ENCODE data around the gene ARAP3.
A peak's percentile ranks its signal among the peaks of the same experiment; 100 is the strongest.

ARAP3 gene

DNA sequence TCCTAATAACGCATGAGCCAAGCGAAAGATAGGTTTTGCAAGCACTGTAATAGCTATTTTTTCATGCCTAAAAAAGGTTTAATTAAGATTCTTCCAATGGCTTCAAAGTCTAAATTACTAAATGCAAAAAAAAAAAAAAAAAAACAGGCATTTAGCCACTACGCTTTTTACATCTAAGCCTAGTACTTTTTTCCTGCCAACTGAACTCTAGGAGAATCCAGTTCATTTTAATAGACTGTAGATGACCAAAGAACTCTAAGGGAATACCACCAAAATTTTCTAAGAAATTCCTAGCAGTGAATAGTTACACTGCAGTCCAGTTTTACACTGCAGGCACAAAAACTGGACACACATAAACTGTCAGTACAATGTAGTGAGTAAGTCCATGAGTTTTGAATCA lies 73.0 kb downstream of the ARAP3 start:
- no peak for DNase-seq

- DNase-seq = no peak
Observed at GRCh38 chr5:141608557-141608956, 73.5 kb downstream of the ARAP3 start.

GRCh38 chr5:141608046-141608445 lies 74.0 kb downstream of the ARAP3 start:
- no peak for DNase-seq

DNA sequence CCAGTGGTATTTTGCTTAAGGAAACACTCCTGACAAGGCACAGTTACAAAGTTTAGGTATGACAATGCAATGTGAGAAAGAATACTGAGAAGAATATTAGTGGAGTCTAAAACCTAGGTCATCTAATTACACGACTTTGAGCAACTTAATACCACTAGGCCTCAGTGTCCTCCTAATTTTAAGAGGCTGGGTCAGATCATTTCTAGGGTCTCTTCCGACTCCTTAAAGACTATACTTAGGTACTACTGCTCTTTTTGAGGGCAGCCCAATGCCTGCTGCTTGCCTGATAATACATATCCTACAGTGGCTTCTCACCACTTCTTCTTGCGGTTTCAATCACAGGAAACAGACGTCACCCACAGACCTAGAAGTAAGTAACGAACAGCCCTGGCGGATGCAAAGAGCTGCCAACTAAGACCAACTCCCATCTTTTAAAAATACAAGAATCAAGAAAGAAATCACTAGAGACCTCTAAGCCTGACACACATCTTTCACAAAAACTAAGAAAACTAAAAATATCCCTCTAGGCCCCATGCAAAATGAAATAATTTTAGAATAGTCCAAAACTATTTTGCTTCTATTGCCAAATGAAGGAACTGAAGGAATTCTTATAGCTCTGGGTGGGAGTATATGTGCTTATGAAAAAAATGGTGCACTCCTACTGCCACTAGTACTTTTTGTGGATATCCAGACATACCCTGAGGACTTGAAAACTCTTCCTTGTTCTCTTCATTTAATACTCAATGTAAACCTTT lies 76.3 kb downstream of the ARAP3 start:
- DNase-seq = no peak

DNA sequence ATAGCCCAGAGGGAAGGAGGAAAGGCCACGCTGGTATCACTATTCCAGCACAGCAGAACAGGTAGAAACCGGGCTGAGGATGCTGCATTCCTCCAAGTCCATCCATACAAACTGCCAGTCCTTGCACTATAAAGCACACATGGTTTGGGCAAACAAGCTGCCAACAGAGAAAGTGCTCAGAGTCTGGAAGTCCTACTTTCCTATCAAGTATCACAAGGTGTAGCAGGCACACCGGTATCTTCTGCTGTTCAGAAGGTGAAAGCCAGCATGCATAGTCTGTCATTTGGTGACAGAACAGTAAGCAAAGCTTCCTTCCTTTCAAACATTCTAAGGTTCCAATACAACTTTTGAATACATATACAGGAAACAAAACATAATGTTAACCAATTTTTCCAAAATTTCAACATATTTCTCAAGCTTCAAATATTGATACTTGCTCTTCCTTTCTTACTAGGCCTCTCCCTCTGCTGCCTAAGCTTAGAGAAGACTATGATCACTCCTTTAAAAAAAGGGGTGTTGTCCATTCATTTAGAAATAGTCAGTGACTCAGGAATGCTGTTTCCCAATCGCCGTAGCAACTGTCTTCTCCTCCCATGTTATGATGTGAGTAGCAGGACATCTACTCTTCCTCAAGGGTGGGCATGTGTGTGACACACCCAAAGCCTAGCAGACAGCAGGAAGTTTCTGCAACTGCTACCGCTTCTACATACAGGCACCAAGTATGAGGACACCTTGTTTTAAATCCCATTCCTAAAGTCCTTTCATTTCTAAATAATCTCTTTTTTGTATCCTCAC lies 77.9 kb downstream of the ARAP3 start:
- DNase-seq = peak; percentile 18

Measured in NCI-H82 (cell line).